Measurements from ENCODE around the gene CABP1. TPM values are rescaled to one million over a fixed set of nuclear protein-coding genes. Genes with fewer than 3 reads are reported as not detected.
"Not testable (repeated sequence)": the region's sequence is repeated elsewhere in the genome, so short reads cannot be mapped to it uniquely, and the experiment has no call there.

The CABP1 gene
- total RNA-seq = not detected in 2 replicates

GRCh38 chr12:120639771-120640721, at the start of gene CABP1:
CABP1 (plus strand) TSS chr12:120640626; CDS start chr12:120640686, 60 bp downstream.
- DNase-seq (ENCODE audit: low read depth in 2 of 2) = no peak

GRCh38 chr12:120590741-120591407, 49.6 kb upstream of the CABP1 start:
- DNase-seq (ENCODE audit: low read depth in 2 of 2) = no peak

GRCh38 chr12:120592121-120593049, 48.0 kb upstream of the CABP1 start:
- no peak for DNase-seq (ENCODE audit: low read depth in 2 of 2)

- DNase-seq (ENCODE audit: low read depth in 2 of 2) = no peak
Measured at GRCh38 chr12:120596901-120597300, 43.5 kb upstream of the CABP1 start.

- DNase-seq (ENCODE audit: low read depth in 2 of 2) = no peak
Measured at GRCh38 chr12:120597861-120598260, 42.6 kb upstream of the CABP1 start.

GRCh38 chr12:120598674-120599463, 41.6 kb upstream of the CABP1 start:
- peak in 1 of 2 donors; percentile 32 for DNase-seq (ENCODE audit: low read depth in 2 of 2)

- DNase-seq (ENCODE audit: low read depth in 2 of 2) = no peak
Measured at GRCh38 chr12:120599672-120600552, 40.5 kb upstream of the CABP1 start.

- not testable (repeated sequence) for DNase-seq (ENCODE audit: low read depth in 2 of 2)
Measured at GRCh38 chr12:120602416-120602815, 38.0 kb upstream of the CABP1 start.

GRCh38 chr12:120610560-120610959, 29.9 kb upstream of the CABP1 start:
- DNase-seq (ENCODE audit: low read depth in 2 of 2) = no peak

- DNase-seq (ENCODE audit: low read depth in 2 of 2) = not testable (repeated sequence)
Measured at GRCh38 chr12:120611534-120611933, 28.9 kb upstream of the CABP1 start.

GRCh38 chr12:120614848-120615247, 25.6 kb upstream of the CABP1 start:
- no peak for DNase-seq (ENCODE audit: low read depth in 2 of 2)

- DNase-seq (ENCODE audit: low read depth in 2 of 2) = not testable (repeated sequence)
Measured at GRCh38 chr12:120617193-120617592, 23.2 kb upstream of the CABP1 start.

GRCh38 chr12:120617767-120618166, 22.7 kb upstream of the CABP1 start:
- DNase-seq (ENCODE audit: low read depth in 2 of 2) = not testable (repeated sequence)

- DNase-seq (ENCODE audit: low read depth in 2 of 2) = no peak
Measured at GRCh38 chr12:120618954-120619615, 21.3 kb upstream of the CABP1 start.

GRCh38 chr12:120620624-120621023, 19.8 kb upstream of the CABP1 start:
- DNase-seq (ENCODE audit: low read depth in 2 of 2) = no peak

- peak in 1 of 2 donors; percentile 8 for DNase-seq (ENCODE audit: low read depth in 2 of 2)
Measured at GRCh38 chr12:120625557-120626419, 14.6 kb upstream of the CABP1 start.

- no peak for DNase-seq (ENCODE audit: low read depth in 2 of 2)
Measured at GRCh38 chr12:120628919-120629318, 11.5 kb upstream of the CABP1 start.
